Measurements from ENCODE around the gene LSR. TPM values are rescaled to one million over a fixed set of nuclear protein-coding genes. Genes with fewer than 3 reads are reported as not detected.

The LSR gene
- total and polyA plus RNA-seq, 2 donors (not counting 1 experiment from before 2014, with no cell fraction given): 37.2 to 45.3 TPM

GRCh38 chr19:35224681-35225571 lies 23.9 kb upstream of the LSR start:
- intact Hi-C loops (cut with micrococcal nuclease): no loop called here
- peak; percentile 68 for DNase-seq
- Mint-ChIP-seq H3K4me3 (no peak overlapping the region), H3K27me3 (peaks cover 3% of the 10 kb centered on the region), H3K27ac (peak overlapping the region; percentile 15), H3K4me1 (peaks cover 17% of the 10 kb centered on the region), H3K9me3 (ENCODE audit: insufficient read depth) (no peaks in the 10 kb centered on the region)
- no peaks in the 10 kb centered on the region for H4K20me1 ChIP-seq (ENCODE audit: control insufficient read depth, insufficient read depth, low read length, poor library complexity, severe bottlenecking)
- no peak overlapping the region for H3K27ac ChIP-seq (ENCODE audit: low read length in 2 of 2)
- CTCF ChIA-PET: interaction anchor here (0.8 to 1.9 kb wide), 5 partner anchors 15 to 272 kb away, joined by 3 to 8 read pairs (median 6); no protein-coding TSS in a partner anchor
- ATAC-seq (ENCODE audit: low read depth): peak; percentile 95
- POLR2A ChIA-PET: interaction anchor here (0.5 to 1.0 kb wide), 4 partner anchors 11 to 150 kb away, joined by 3 to 6 read pairs (median 3); partner anchors contain the start of genes FXYD5 and FXYD7
- no peak overlapping the region for H3K4me3 ChIP-seq (ENCODE audit: control extremely low read depth in 1 of 5, extremely low read depth in 1 of 5, insufficient read depth in 1 of 5, low read depth in 2 of 5, low read length in 4 of 5)
- no peaks in the 10 kb centered on the region for H3K27me3 ChIP-seq (replicated peaks in 1 of 4; ENCODE audit: control extremely low read depth in 1 of 4, control insufficient read depth in 3 of 4, insufficient read depth in 4 of 4, low read length in 3 of 4)
- TF ChIP-seq CTCF (IDR thresholded peaks at IDR 0.05): no peak
- TF ChIP-seq EZH2 (IDR thresholded peaks at IDR 0.05; ENCODE audit: borderline replicate concordance, insufficient read depth, low read depth, low read length, poor library complexity, severe bottlenecking): no peak
- 85% methylated on average over 34 of the region's 41 CpGs for WGBS (ENCODE audit: insufficient coverage)
- H3K9me3 ChIP-seq (ENCODE audit: control extremely low read depth in 1 of 3, control insufficient read depth in 2 of 3, insufficient read depth in 1 of 3, low read length in 2 of 3): peaks cover 0 to 14% (median 0%) of the 10 kb centered on the region in 3 donors
- no peak overlapping the region for H3K9ac ChIP-seq (ENCODE audit: low read length)
- H3K79me2 ChIP-seq (ENCODE audit: control insufficient read depth, insufficient read depth, low read length): no peaks in the 10 kb centered on the region
- no peaks in the 10 kb centered on the region for H3K36me3 ChIP-seq (replicated peaks in 1 of 2; ENCODE audit: control extremely low read depth in 1 of 2, control insufficient read depth in 1 of 2, extremely low read depth in 1 of 2, insufficient read depth in 2 of 2, low read length in 1 of 2)
- peaks cover 16 to 20% of the 10 kb centered on the region in 2 donors for H3K4me1 ChIP-seq (ENCODE audit: control insufficient read depth in 2 of 2, insufficient read depth in 2 of 2, low read length in 2 of 2)
- H2AFZ ChIP-seq (ENCODE audit: insufficient read depth, low read depth, low read length, poor library complexity, severe bottlenecking): peak overlapping the region; percentile 29
- peak overlapping the region; percentile 61 for H3K4me2 ChIP-seq (replicated peaks; ENCODE audit: low read depth, low read length, poor library complexity, severe bottlenecking)

- Histone ChIP-seq H3K27me3 (replicated peaks in 1 of 4; ENCODE audit: control extremely low read depth in 1 of 4, control insufficient read depth in 3 of 4, insufficient read depth in 4 of 4, low read length in 3 of 4) (no peaks in the 10 kb centered on the region), H3K36me3 (replicated peaks in 1 of 2; ENCODE audit: control extremely low read depth in 1 of 2, control insufficient read depth in 1 of 2, extremely low read depth in 1 of 2, insufficient read depth in 2 of 2, low read length in 1 of 2) (no peaks in the 10 kb centered on the region), H3K9me3 (ENCODE audit: control extremely low read depth in 1 of 3, control insufficient read depth in 2 of 3, insufficient read depth in 1 of 3, low read length in 2 of 3) (peaks cover 0 to 14% (median 0%) of the 10 kb centered on the region in 3 donors), H3K9ac (ENCODE audit: low read length) (no peak overlapping the region), H3K79me2 (ENCODE audit: control insufficient read depth, insufficient read depth, low read length) (no peaks in the 10 kb centered on the region), H3K4me1 (ENCODE audit: control insufficient read depth in 2 of 2, insufficient read depth in 2 of 2, low read length in 2 of 2) (peaks cover 16 to 20% of the 10 kb centered on the region in 2 donors), H3K27ac (ENCODE audit: low read length in 2 of 2) (no peak overlapping the region), H2AFZ (ENCODE audit: insufficient read depth, low read depth, low read length, poor library complexity, severe bottlenecking) (no peak overlapping the region), H3K4me2 (replicated peaks; ENCODE audit: low read depth, low read length, poor library complexity, severe bottlenecking) (peak overlapping the region; percentile 61), H4K20me1 (ENCODE audit: control insufficient read depth, insufficient read depth, low read length, poor library complexity, severe bottlenecking) (no peaks in the 10 kb centered on the region), H3K4me3 (ENCODE audit: control extremely low read depth in 1 of 5, extremely low read depth in 1 of 5, insufficient read depth in 1 of 5, low read depth in 2 of 5, low read length in 4 of 5) (no peak overlapping the region)
- Mint-ChIP-seq H3K4me1 (peaks cover 17% of the 10 kb centered on the region), H3K27ac (peak overlapping the region; percentile 32), H3K27me3 (peaks cover 3% of the 10 kb centered on the region), H3K4me3 (peak overlapping the region; percentile 16), H3K9me3 (ENCODE audit: insufficient read depth) (no peaks in the 10 kb centered on the region)
- ChIA-PET CTCF (interaction anchor here (1.1 to 1.9 kb wide), 4 partner anchors 9 to 159 kb away, joined by 3 to 8 read pairs (median 5); no protein-coding TSS in a partner anchor), POLR2A (interaction anchor here (1.2 kb wide), 1 partner anchor 21 kb away, joined by 6 read pairs; no protein-coding TSS in a partner anchor)
- DNase-seq: no peak
- no peak for ATAC-seq (ENCODE audit: low read depth)
- no peak for TF ChIP-seq EZH2 (IDR thresholded peaks at IDR 0.05; ENCODE audit: borderline replicate concordance, insufficient read depth, low read depth, low read length, poor library complexity, severe bottlenecking)
- TF ChIP-seq CTCF (IDR thresholded peaks at IDR 0.05): no peak
- 98% methylated on average over 4 of the region's 6 CpGs for WGBS (ENCODE audit: insufficient coverage)
- intact Hi-C loops (cut with micrococcal nuclease): no loop called here
These were observed 22.9 kb upstream of the LSR start for GRCh38 chr19:35225951-35226350.
